Measurements from ENCODE around the gene MICU1. TPM values are rescaled to one million over a fixed set of nuclear protein-coding genes. Genes with fewer than 3 reads are reported as not detected.
A peak's percentile ranks its signal among the peaks of the same experiment; 100 is the strongest.

Gene MICU1
- total and polyA plus RNA-seq, 2 of the 13 experiments (the other 11 are each of a cell fraction or from before 2014, with no cell fraction given): 32.5 to 56.1 TPM

GRCh38 chr10:72625608-72626443 is at the start of gene MICU1 (continued):
- TF ChIP-seq ZNF619 (CRISPR knock-in tag; IDR thresholded peaks at IDR 0.05) (no peak), GTF2F1 (IDR thresholded peaks at IDR 0.05; ENCODE audit: low read length) (no peak), TFDP1 (CRISPR knock-in tag; IDR thresholded peaks at IDR 0.05; ENCODE audit: borderline replicate concordance) (peak; percentile 95; the same call in 1 of the 2 replicates)
- TF ChIP-seq, protein P1, sequence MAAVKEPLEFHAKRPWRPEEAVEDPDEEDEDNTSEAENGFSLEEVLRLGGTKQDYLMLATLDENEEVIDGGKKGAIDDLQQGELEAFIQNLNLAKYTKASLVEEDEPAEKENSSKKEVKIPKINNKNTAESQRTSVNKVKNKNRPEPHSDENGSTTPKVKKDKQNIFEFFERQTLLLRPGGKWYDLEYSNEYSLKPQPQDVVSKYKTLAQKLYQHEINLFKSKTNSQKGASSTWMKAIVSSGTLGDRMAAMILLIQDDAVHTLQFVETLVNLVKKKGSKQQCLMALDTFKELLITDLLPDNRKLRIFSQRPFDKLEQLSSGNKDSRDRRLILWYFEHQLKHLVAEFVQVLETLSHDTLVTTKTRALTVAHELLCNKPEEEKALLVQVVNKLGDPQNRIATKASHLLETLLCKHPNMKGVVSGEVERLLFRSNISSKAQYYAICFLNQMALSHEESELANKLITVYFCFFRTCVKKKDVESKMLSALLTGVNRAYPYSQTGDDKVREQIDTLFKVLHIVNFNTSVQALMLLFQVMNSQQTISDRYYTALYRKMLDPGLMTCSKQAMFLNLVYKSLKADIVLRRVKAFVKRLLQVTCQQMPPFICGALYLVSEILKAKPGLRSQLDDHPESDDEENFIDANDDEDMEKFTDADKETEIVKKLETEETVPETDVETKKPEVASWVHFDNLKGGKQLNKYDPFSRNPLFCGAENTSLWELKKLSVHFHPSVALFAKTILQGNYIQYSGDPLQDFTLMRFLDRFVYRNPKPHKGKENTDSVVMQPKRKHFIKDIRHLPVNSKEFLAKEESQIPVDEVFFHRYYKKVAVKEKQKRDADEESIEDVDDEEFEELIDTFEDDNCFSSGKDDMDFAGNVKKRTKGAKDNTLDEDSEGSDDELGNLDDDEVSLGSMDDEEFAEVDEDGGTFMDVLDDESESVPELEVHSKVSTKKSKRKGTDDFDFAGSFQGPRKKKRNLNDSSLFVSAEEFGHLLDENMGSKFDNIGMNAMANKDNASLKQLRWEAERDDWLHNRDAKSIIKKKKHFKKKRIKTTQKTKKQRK (IDR thresholded peaks at IDR 0.05; ENCODE audit: low read length): no peak
- TF ChIP-seq, protein P2, sequence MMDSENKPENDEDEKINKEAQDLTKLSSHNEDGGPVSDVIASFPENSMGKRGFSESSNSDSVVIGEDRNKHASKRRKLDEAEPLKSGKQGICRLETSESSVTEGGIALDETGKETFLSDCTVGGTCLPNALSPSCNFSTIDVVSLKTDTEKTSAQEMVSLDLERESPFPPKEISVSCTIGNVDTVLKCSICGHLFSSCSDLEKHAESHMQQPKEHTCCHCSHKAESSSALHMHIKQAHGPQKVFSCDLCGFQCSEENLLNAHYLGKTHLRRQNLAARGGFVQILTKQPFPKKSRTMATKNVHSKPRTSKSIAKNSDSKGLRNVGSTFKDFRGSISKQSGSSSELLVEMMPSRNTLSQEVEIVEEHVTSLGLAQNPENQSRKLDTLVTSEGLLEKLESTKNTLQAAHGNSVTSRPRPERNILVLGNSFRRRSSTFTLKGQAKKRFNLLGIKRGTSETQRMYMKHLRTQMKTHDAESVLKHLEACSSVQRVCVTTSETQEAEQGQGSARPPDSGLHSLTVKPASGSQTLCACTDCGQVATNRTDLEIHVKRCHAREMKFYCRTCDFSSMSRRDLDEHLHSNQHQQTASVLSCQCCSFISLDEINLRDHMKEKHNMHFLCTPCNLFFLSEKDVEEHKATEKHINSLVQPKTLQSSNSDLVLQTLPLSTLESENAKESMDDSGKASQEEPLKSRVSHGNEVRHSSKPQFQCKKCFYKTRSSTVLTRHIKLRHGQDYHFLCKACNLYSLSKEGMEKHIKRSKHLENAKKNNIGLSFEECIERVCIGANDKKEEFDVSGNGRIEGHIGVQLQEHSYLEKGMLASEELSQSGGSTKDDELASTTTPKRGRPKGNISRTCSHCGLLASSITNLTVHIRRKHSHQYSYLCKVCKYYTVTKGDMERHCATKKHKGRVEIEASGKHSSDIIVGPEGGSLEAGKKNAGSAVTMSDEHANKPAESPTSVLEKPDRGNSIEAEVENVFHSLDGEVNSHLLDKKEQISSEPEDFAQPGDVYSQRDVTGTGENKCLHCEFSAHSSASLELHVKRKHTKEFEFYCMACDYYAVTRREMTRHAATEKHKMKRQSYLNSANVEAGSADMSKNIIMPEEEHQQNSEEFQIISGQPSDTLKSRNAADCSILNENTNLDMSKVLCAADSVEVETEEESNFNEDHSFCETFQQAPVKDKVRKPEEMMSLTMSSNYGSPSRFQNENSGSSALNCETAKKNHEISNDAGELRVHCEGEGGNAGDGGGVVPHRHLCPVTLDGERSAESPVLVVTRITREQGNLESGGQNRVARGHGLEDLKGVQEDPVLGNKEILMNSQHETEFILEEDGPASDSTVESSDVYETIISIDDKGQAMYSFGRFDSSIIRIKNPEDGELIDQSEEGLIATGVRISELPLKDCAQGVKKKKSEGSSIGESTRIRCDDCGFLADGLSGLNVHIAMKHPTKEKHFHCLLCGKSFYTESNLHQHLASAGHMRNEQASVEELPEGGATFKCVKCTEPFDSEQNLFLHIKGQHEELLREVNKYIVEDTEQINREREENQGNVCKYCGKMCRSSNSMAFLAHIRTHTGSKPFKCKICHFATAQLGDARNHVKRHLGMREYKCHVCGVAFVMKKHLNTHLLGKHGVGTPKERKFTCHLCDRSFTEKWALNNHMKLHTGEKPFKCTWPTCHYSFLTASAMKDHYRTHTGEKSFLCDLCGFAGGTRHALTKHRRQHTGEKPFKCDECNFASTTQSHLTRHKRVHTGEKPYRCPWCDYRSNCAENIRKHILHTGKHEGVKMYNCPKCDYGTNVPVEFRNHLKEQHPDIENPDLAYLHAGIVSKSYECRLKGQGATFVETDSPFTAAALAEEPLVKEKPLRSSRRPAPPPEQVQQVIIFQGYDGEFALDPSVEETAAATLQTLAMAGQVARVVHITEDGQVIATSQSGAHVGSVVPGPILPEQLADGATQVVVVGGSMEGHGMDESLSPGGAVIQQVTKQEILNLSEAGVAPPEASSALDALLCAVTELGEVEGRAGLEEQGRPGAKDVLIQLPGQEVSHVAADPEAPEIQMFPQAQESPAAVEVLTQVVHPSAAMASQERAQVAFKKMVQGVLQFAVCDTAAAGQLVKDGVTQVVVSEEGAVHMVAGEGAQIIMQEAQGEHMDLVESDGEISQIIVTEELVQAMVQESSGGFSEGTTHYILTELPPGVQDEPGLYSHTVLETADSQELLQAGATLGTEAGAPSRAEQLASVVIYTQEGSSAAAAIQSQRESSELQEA (CRISPR knock-in tag; IDR thresholded peaks at IDR 0.05; ENCODE audit: not compliant biosample characterization): no peak
- TF ChIP-seq, protein P3, sequence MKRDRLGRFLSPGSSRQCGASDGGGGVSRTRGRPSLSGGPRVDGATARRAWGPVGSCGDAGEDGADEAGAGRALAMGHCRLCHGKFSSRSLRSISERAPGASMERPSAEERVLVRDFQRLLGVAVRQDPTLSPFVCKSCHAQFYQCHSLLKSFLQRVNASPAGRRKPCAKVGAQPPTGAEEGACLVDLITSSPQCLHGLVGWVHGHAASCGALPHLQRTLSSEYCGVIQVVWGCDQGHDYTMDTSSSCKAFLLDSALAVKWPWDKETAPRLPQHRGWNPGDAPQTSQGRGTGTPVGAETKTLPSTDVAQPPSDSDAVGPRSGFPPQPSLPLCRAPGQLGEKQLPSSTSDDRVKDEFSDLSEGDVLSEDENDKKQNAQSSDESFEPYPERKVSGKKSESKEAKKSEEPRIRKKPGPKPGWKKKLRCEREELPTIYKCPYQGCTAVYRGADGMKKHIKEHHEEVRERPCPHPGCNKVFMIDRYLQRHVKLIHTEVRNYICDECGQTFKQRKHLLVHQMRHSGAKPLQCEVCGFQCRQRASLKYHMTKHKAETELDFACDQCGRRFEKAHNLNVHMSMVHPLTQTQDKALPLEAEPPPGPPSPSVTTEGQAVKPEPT (CRISPR knock-in tag; IDR thresholded peaks at IDR 0.05; ENCODE audit: low read depth): no peak

All from HepG2 (cell line).